ENCODE measurements around the gene GJA9.
A peak's percentile ranks its signal among the peaks of the same experiment; 100 is the strongest.

Gene GJA9

GRCh38 chr1:38873027-38873969, 8.1 kb downstream of the GJA9 start, which contains the start of gene MYCBP:
MYCBP (minus strand) TSS chr1:38873348; CDS start chr1:38873305, 43 bp downstream.
- DNase-seq (ENCODE audit: extremely low read depth, insufficient read length) = peak; percentile 98
- TF ChIP-seq CTCF (IDR thresholded peaks at IDR 0.05; ENCODE audit: insufficient read depth, low read length, poor library complexity, severe bottlenecking) = no peak
- Histone ChIP-seq H3K4me3 (replicated peaks; ENCODE audit: low read depth, low read length) (peak within 1 kb of the TSS; percentile 100), H3K27me3 (replicated peaks; ENCODE audit: control insufficient read depth, insufficient read depth, low read length) (no peaks in the 10 kb centered on the region), H3K36me3 (ENCODE audit: control insufficient read depth, insufficient read depth, low read length) (no peaks in the 10 kb centered on the region)

GRCh38 chr1:38872401-38873026, 8.9 kb downstream of the GJA9 start:
- H3K27me3 ChIP-seq (replicated peaks; ENCODE audit: control insufficient read depth, insufficient read depth, low read length) = no peaks in the 10 kb centered on the region
- no peak for DNase-seq (ENCODE audit: extremely low read depth, insufficient read length)
- no peak for TF ChIP-seq CTCF (IDR thresholded peaks at IDR 0.05; ENCODE audit: insufficient read depth, low read length, poor library complexity, severe bottlenecking)
- no peaks in the 10 kb centered on the region; the same call in 1 of the 2 replicates for H3K36me3 ChIP-seq (ENCODE audit: control insufficient read depth, insufficient read depth, low read length)
- peak overlapping the region; percentile 100 for H3K4me3 ChIP-seq (replicated peaks; ENCODE audit: low read depth, low read length)

GRCh38 chr1:38870996-38871395, 10.4 kb downstream of the GJA9 start:
- H3K27me3 ChIP-seq (replicated peaks; ENCODE audit: control insufficient read depth, insufficient read depth, low read length) = no peaks in the 10 kb centered on the region
- H3K36me3 ChIP-seq (ENCODE audit: control insufficient read depth, insufficient read depth, low read length) = no peaks in the 10 kb centered on the region; the same call in 1 of the 2 replicates
- H3K4me3 ChIP-seq (replicated peaks; ENCODE audit: low read depth, low read length) = no peak overlapping the region
- no peak for TF ChIP-seq CTCF (IDR thresholded peaks at IDR 0.05; ENCODE audit: insufficient read depth, low read length, poor library complexity, severe bottlenecking)
- no peak for DNase-seq (ENCODE audit: extremely low read depth, insufficient read length)

GRCh38 chr1:38867208-38867607, 14.2 kb downstream of the GJA9 start:
- TF ChIP-seq CTCF (IDR thresholded peaks at IDR 0.05; ENCODE audit: insufficient read depth, low read length, poor library complexity, severe bottlenecking) = no peak
- H3K36me3 ChIP-seq (ENCODE audit: control insufficient read depth, insufficient read depth, low read length) = no peaks in the 10 kb centered on the region; the same call in 1 of the 2 replicates

GRCh38 chr1:38865112-38865715, 16.2 kb downstream of the GJA9 start:
- Histone ChIP-seq H3K4me3 (replicated peaks; ENCODE audit: low read depth, low read length) (no peak overlapping the region), H3K27me3 (replicated peaks; ENCODE audit: control insufficient read depth, insufficient read depth, low read length) (no peaks in the 10 kb centered on the region), H3K36me3 (ENCODE audit: control insufficient read depth, insufficient read depth, low read length) (no peaks in the 10 kb centered on the region; the same call in 1 of the 2 replicates)
- TF ChIP-seq CTCF (IDR thresholded peaks at IDR 0.05; ENCODE audit: insufficient read depth, low read length, poor library complexity, severe bottlenecking) = no peak
- no peak for DNase-seq (ENCODE audit: extremely low read depth, insufficient read length)

More at GRCh38 chr1:38867208-38867607, 14.2 kb downstream of the GJA9 start:
- no peak for DNase-seq (ENCODE audit: extremely low read depth, insufficient read length)
- no peak overlapping the region for H3K4me3 ChIP-seq (replicated peaks; ENCODE audit: low read depth, low read length)
- H3K27me3 ChIP-seq (replicated peaks; ENCODE audit: control insufficient read depth, insufficient read depth, low read length) = no peaks in the 10 kb centered on the region

All from GM06990 (cell line).